ENCODE results near the gene MAEL. TPM values are rescaled to one million over a fixed set of nuclear protein-coding genes. Genes with fewer than 3 reads are reported as not detected.

The MAEL gene
- total RNA-seq, 1 experiment from 2014 or later: not detected

DNA sequence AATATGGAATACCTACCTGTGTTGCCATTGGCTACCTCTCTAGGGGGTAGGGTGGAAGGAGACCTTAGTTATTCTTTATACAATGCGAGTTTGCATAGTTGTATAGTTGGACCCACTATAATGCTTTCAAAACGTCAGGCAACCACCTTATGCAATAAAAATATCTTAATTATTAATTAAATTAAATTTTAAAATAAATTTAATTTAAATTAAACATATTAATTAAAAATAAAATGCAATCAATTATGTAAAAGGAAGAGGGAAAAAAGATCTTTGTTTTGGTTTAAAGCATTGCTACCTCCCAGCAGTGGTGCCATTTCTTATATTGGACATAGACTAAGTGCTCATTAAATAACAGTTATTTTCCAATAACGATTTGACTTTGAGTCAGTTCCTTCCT is 78.8 kb downstream of the MAEL start:
- no TSS peak for BruUV-seq (replicated peaks)
- Histone ChIP-seq H3K27me3 (ENCODE audit: insufficient read depth, low read length) (no peaks in the 10 kb centered on the region), H3K36me3 (ENCODE audit: control insufficient read depth in 1 of 2, insufficient read depth in 2 of 2, low read length in 2 of 2) (no peaks in the 10 kb centered on the region), H4K20me1 (ENCODE audit: insufficient read depth) (no peaks in the 10 kb centered on the region), H3K9ac (ENCODE audit: low read length) (no peak overlapping the region), H2AFZ (ENCODE audit: low read depth, low read length, poor library complexity, severe bottlenecking) (no peak overlapping the region), H3K4me3 (replicated peaks in 1 of 2; ENCODE audit: low read depth in 1 of 2, low read length in 2 of 2) (no peak overlapping the region), H3K79me2 (ENCODE audit: insufficient read depth, low read length) (no peaks in the 10 kb centered on the region), H3K27ac (ENCODE audit: low read depth, low read length) (no peak overlapping the region), H3K4me2 (ENCODE audit: low read length) (no peak overlapping the region), H3K4me1 (ENCODE audit: control insufficient read depth in 1 of 2, insufficient read depth in 2 of 2, low read length in 2 of 2) (peaks cover 0 to 8% of the 10 kb centered on the region in 2 experiments; a peak in 2 of 4 replicates), H3K9me3 (ENCODE audit: control insufficient read depth in 1 of 2, insufficient read depth in 1 of 2, low read depth in 1 of 2, low read length in 2 of 2) (no peaks in the 10 kb centered on the region), H3K9me2 (ENCODE audit: insufficient read depth) (no peaks in the 10 kb centered on the region)
- DNase-seq (ENCODE audit: low read depth, low spot score) (no peak), ATAC-seq (no peak)
- RAD21 ChIA-PET (ENCODE audit: low non-redundant PET in 1 of 2, low total read pairs in 2 of 2, uncharacterized antibody in 2 of 2, unreplicated experiment in 2 of 2): no interaction called here
- CTCF ChIA-PET: no interaction called here
- POLR2A ChIA-PET: no interaction called here
- intact Hi-C loops (cut with micrococcal nuclease): loop anchor here (1.0 to 5.0 kb wide), 6 partner anchors 61 to 619 kb away; partner anchors contain the start of gene POU2F1
- TF ChIP-seq POLR2A (IDR thresholded peaks at IDR 0.05; ENCODE audit: borderline replicate concordance, extremely low read depth, insufficient read depth, insufficient read length) (no peak), YY1 (IDR thresholded peaks at IDR 0.05; ENCODE audit: extremely low read depth, insufficient replicate concordance, low read depth, low read length) (no peak), CBX3 (IDR thresholded peaks at IDR 0.05; ENCODE audit: low read depth) (no peak), POLR2AphosphoS5 (IDR thresholded peaks at IDR 0.05; ENCODE audit: low read depth, low read length) (no peak), JUND (IDR thresholded peaks at IDR 0.05) (no peak), CEBPB (IDR thresholded peaks at IDR 0.05; ENCODE audit: low read depth) (no peak), ZFX (IDR thresholded peaks at IDR 0.05) (no peak), CTCF (IDR thresholded peaks at IDR 0.05 in 2 of 3, conservative IDR thresholded peaks at IDR 0.05 in 1 of 3; ENCODE audit: borderline replicate concordance in 1 of 3, insufficient read depth in 1 of 3, low read depth in 2 of 3, low read length in 2 of 3) (no peak), TCF7L2 (IDR thresholded peaks at IDR 0.05; ENCODE audit: borderline replicate concordance, extremely low read depth, insufficient read depth, insufficient read length) (no peak)
- TF ChIP-seq, protein P1, sequence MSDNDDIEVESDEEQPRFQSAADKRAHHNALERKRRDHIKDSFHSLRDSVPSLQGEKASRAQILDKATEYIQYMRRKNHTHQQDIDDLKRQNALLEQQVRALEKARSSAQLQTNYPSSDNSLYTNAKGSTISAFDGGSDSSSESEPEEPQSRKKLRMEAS (IDR thresholded peaks at IDR 0.05): no peak
